PC-9 (cell line): Measurements from ENCODE around the gene EPB41.

Experiments used
- EZH2 ChIP-seq: fragments of 200-600 bp; sonication (generic); IDR thresholded peaks from 2 replicates; pipeline ENCODE4 v1.8.0; 2017; ENCODE audit warnings: antibody characterized with exemption, low read depth
- TF ChIP-seq, protein P1 (sequence below): fragments of 200-600 bp; sonication (generic); conservative IDR thresholded peaks from 2 replicates; pipeline ENCODE4 v1.6.1; 2017; ENCODE audit warnings: mixed run types, antibody characterized with exemption, mild to moderate bottlenecking, moderate library complexity

DNA sequence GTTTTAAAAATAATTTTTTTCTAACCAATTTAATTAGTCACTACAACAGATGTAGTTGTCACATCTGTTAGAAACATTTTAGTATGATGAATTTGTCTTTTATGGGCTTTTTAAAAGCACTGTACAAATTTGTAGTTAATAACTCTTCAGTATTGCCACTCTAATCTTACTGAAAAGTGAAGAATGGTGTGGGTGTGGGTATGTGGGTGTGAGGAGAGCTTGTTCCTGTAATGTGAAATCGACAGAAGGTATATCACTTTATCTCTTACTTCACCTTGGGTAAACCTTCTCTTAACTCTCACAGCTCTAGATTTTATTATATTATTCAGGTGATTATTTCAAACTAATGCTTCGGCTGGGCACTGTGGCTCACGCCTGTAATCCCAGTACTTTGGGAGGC is 166.8 kb downstream of the EPB41 start:
- TF ChIP-seq EZH2 = no peak
- TF ChIP-seq, protein P1, sequence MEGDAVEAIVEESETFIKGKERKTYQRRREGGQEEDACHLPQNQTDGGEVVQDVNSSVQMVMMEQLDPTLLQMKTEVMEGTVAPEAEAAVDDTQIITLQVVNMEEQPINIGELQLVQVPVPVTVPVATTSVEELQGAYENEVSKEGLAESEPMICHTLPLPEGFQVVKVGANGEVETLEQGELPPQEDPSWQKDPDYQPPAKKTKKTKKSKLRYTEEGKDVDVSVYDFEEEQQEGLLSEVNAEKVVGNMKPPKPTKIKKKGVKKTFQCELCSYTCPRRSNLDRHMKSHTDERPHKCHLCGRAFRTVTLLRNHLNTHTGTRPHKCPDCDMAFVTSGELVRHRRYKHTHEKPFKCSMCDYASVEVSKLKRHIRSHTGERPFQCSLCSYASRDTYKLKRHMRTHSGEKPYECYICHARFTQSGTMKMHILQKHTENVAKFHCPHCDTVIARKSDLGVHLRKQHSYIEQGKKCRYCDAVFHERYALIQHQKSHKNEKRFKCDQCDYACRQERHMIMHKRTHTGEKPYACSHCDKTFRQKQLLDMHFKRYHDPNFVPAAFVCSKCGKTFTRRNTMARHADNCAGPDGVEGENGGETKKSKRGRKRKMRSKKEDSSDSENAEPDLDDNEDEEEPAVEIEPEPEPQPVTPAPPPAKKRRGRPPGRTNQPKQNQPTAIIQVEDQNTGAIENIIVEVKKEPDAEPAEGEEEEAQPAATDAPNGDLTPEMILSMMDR = no peak
